NCI-H2196 (cell line): ENCODE measurements around the gene KLLN.
"Not testable (repeated sequence)": the region's sequence is repeated elsewhere in the genome, so short reads cannot be mapped to it uniquely, and the experiment has no call there.

ENCODE experiments used
- DNase-seq: peaks from one replicate; lab custom pipeline; 2025; ENCODE audit not compliant: unreplicated experiment; lab: John Stamatoyannopoulos, UW

Gene KLLN

GRCh38 chr10:87843714-87844113, 19.6 kb downstream of the KLLN start:
- DNase-seq: no peak

DNA sequence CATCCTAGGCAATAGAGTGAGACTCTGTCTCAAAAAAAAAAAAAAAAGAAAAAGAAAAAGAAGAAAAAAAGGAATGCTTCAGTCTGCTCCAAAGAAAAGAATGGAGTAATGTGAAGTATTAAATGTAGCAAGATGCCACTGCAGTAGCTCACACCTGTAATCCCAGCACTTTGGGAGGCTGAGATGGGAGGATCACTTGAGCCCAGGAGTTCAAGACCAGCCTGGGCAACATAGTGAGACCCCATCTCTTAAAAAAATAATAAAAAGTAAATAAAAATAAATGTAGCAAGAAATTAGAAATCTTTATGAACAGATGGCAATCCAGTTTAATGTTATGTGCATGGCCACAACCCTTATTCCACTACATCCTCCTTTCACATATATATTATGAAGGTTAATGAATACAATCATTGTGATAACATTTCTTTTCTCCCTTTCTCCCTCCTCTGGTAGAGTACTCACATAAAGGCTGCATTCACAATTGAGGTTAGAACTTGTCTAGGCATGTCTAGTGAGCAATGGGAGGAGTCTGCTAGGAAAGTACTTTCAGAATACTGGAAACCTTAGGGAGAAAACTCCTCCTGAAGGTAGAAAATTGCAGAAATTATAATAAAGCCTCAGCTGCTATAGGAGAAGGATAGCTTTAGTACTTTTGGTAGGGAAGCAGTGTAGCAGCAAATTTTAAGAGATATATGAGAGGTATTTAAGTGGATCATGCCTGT, 20.4 kb downstream of the KLLN start:
- DNase-seq: peak; percentile 7

GRCh38 chr10:87842220-87842641, 21.1 kb downstream of the KLLN start:
- DNase-seq: no peak

DNA sequence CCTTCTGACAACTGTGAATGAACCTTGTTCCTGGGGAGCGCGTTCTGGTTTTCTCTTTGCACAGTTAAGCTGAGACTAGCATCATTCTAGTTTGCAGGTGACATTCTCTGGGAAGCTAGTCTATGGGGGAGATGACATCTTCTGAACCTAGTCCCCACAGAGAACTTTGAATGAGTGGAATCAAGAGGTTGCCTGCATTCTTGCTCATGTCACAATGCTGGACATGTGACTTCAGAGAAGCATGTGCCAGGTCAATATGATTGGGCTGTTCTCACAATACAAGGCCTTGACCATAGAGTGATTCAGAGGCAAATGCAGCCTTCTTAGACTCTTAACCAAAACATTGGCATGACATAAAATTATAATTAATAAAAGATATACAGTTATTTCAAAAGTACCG, 22.1 kb downstream of the KLLN start:
- DNase-seq: no peak

- DNase-seq: no peak
Measured at GRCh38 chr10:87838650-87839049, 24.7 kb downstream of the KLLN start.

DNA sequence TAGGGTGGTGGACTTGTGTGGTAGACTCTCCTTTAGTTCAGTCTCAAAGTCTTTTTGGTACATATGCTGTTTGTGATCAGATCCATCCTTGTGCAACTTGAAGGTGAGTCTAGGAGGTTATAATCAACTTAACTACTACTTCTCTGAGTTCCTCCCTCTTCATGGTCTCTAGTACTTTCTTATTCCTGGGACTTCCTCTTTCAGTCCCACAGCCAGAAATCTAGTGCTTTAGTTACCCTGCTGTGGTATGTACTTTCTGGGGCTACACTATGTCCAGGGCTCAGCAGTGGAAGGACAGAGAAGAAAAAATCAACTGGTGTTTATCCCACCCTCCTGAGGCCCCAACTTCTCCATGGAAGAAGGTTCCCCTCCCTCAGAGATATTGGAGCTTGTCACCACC, 25.9 kb downstream of the KLLN start:
- no peak for DNase-seq

GRCh38 chr10:87836098-87836497, 27.2 kb downstream of the KLLN start:
- DNase-seq: no peak

DNA sequence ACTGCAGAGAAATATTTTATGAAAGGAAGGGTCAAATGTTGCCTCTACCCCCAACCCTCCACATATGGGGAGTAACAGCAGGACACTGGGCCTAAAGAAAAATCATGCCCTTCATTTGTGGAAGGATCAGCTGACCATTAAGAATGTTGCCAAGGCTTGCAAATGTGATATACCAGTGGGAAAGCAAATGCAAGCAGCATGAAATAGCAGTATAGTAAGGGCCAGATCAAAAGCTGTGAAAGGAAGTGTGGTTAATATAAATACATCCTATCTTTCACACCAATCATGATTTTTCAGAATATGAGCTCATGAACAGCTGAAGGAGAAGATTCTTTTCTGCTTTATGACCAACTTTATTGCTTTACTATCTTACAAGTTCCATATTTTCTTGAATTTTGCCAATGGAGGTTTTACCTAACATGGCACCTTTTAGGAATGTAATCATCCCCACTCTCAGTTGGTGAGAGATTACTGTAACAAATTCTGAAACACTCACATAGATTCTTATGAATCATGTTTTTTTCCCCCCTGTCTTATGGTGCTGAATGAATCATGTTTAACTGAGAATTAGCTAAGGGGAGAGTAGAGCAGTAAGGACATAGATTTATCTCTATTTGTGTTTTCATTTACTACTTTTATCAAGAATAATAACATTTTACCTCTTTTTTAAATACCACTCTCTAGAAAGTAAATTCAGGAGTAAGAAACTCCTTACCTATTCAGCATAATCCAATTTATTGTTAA, 33.2 kb downstream of the KLLN start:
- no peak for DNase-seq

DNA sequence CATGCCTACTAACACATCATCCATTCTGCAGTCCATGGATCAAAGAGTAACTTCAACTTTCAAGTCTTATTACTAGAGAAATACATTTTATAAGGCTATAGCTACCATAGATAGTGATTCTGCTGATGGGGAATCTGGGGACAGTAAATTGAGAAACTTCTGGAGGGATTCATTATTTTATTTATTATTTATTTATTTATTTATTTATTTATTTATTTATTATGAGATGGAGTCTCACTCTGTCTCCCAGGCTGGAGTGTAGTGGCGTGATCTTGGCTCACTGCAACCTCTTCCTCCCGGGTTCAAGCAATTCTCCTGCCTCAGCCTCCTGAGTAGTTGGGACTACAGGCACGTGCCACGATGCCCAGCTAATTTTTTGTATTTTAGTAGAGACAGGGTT, 34.3 kb downstream of the KLLN start:
- not testable (repeated sequence) for DNase-seq

GRCh38 chr10:87827681-87828080, 35.7 kb downstream of the KLLN start:
- DNase-seq: no peak

- no peak for DNase-seq
Measured at GRCh38 chr10:87826653-87827052, 36.7 kb downstream of the KLLN start.

DNA sequence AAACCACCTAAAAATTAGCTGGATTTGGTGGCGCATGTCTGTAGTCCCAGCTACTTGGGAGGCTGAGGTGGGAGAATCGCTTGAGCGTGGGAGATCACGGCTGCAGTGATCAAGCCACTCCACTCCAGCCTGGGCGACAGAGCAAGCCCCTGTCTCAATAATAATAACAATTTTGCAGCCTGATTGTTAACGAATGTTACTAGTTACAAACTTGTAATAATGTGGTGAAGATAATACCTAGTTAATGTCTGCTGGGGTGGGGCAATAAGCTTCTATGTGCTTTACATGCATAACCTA, 44.1 kb downstream of the KLLN start:
- DNase-seq: no peak

DNA sequence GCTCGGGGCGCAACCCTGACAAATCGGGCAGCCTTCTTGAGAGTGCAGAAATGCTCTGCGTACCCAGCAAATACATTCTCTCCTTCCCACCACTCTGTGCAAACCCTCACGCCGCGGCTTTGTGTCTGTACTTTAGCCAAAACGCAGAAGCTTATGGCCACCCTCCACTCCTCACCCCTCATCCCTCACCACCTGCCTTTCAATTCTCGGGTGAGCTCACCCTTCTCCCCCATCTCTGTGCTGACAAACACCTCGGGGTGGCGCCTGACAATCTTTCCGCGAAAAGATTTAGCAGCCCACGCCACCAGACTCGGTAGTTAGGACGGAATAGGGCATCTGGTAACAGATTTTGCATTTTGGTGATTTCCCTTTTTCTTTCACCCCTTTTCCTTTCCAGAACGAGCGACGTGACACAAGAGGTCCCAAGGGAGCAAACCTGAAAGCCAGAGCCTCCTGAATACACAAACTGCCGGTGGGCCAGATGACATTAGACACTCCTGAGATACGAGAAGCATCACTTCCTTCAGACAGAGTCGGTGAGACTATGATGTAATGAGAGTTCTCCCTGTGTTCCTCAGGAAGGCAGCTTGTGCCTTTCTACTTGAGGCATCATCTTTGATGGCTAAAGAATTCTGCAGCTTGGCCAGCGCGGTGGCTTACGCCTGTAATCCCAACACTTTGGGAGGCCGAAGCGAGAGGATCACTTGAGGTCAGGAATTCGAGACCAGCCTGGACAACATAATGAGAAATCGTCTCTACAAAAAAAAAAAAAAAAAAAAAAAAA, 44.6 kb downstream of the KLLN start:
- no peak for DNase-seq

DNA sequence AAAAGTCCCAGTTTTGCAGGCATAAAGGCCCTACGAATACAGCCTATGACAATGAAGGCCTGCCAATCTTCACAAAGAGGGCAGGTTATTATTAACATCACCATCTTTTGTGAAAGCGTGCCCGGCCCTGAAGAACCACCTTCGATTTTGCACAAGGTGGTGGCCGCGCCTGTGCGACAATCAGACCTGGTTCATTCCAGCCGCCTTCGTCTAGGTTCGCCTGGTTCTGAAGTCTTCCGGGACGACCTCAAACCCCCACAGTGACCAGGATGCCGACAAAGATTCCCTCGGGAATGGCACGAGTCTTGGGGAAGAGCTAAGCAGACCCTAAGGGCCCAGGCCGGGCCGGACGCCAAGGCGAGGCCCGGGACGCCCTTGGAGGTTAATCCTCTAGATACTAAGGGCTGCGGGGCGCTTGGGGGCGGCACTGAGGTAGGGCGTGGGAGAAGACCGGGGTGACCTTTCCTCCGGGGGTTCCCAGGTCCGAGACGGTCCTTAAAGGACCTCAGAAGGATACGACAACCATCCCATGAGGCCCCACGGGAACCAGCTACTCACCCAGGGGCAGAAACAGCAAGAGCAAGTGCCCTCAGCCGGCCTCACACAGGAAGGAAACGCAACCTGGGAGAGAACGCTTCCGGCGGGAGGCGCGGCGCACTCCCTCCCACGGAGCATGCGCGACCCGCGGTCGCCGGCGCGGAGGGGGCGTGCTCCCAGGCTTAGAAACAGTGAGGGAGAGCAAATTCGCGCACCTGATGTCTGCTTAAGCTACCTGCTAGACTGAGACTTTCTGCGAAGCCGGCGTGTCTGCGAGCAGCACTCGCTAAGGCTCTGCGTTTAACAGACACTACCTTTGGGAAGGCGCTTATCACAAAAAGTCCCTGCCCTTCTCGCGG, 45.5 kb downstream of the KLLN start, which contains the start of gene ATAD1:
ATAD1 (minus strand) TSS at position 618 of the 896 bp plus-strand sequence. CDS start 3,627 bp downstream, outside the sequence.
- DNase-seq: peak; percentile 70

DNA sequence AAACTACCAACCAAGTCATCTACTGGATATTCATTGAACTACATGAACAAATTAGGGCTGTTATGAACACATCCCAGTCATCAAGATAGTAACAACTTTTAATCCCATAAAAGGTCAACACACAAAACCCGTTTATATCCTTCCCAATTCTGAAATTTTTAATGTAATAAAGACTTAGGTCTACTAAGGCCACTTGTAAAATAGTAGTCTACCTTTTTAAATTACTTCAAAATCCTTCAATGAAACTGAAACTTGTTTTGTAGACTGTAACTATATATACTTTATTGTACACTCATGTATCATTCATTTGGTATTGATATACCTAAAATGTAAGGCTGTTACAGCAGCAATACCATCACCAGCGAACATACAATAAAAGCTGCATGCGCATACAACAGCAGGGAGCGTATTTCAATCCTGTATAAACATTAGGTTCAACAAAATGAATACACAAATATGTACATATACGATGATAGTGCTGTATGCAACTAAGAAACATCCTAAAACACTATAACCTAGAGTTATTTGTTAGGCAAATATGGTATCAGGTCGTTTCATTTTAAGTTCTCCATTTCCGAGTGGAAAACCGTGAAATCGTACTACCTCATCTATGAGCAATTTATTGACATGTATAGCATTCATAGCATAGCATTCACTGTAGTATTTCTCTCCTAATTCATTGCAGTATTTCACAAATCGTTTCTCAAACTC, 46.3 kb downstream of the KLLN start:
- DNase-seq: no peak

DNA sequence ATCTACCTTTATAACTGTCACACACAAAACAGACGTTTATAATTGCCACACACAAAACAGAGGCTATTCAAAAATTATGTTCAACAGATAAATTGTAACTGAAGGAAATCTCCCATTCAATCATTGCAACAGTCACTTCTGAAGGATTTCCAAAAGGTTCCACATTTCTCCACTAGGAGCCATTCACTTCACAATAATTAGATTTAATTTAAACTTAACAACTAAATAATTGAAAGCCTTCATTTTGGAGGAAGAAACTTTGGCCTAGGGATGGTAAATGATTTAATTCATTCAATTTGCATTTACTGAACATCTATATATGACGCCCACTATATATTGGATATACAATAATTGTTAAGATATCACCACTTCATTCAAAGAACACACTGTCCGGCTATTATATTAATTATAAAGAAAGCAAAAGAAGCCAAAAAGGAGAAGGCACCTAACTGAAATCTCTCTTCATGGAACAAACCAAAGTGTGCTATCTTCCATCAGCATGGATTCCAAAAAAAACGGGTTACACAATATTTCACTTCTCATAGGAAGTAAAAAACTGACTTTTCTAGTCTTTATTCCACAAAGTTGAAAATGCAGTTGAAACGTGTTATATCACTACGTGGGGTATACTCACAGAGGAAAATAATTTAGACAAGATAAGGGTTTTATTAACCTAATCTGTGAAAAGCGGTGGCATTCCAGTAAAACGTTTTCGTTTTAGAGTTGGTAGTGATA, 47.0 kb downstream of the KLLN start:
- DNase-seq: no peak
